OCI-M2 (cell line): ENCODE results near the gene LRRC45.

Source experiments
- DNase-seq: peaks from one replicate; lab custom pipeline; 2025; ENCODE audit not compliant: unreplicated experiment; lab: John Stamatoyannopoulos, UW

The LRRC45 gene

DNA sequence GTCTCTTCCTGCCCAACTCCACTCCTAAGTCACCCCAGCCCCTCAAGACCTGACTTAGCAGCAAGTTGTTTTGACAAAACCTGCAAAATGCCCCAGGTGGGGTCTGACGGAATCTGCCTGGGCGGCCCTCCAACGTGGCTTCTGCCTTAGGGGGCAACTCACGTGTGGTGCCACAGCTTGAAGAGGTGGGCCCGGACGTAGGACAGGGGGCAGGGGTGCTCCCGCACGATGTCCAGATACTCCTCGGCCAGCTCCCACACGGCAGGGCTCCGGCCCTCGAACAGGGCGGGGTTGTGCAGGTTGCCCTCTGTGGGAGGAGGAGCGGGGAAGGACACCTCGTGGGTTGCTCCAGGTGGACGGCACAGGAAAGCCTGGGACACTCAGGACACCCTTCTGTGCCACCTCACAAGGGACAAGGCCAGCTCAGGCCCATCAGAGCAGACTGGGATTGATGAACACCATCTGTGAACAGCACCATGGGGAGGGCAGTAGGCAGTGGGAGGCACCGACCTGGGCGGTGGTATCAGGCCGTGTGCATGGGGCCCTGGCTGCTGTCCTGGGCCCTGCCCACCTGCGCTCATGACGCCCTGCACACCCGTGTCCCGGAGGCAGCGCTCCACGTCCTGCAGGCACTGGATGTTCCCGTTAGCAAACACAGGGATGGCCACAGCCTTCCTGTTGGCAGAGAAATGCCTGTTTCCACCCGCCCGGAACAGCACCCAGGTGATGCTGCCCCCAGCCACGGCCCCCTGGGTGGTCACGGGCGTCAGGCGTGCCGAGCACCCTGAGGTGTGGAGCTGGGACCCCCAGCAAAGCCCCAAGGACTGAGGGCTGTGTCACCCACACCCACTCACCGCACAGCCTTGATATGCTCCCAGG is 38.2 kb downstream of the LRRC45 start:
- no peak for DNase-seq

DNA sequence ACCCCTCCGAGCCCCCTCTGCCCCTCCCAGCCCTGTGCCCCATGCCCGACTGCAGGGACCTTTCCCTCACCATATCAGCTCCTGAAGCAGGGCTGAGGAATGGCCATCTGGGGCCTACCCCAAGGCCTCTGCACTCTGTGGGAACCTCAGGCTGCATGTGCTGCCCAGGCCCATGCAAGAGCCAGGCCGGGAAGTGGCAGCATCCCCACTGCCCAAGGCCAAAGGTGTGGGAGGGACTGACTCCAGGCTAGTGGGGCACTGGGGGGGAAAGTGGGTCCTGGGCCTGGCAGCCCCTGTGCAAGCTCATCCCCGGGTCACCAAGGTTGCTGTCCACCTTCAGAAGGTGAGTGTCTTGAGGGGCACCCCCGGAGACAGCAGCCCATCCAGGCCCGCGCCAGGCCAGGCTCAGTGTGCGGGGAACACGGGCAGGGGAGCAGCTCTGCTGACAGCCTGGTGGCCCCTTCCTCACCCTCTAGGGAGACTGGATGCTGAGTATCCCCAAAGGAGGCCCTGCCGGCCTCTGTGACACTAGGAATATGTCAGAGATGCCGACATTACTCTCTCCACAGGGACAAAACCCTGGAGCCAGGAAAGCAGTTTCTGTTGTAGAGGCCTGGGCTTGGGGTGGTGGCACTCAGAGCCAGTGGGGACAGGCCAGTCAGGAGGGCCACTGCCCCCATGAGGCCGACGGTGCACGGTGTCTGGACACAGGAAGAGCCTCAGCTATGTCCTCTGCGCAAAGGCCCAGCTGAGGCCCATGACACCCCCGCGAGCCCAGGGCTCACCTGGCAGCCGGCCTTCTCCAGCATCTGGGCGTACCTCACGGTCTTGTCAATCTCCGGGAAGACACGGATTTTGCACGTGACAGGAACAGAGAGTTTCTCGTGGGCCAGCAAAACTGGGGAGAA is 39.2 kb downstream of the LRRC45 start:
- DNase-seq: no peak

DNA sequence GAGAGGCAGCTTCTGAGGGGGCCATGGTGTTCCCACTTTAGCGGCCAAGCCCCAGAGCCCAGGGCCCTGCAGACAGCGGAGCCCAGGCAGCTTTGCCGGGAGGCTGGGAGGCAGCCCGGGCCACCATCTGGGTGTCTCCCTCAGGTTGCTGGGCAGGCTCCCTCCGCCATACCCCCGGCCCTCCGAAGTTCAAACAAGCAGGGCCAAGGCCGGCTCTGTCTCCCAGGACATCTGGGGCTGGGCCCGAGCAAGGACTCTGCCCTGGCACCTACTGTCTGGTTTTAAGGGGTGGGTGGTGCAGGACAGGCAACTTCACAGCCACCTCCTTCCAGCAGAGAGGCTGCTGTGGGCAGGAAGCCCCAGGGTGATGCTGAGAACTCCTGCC is 39.9 kb downstream of the LRRC45 start:
- no peak for DNase-seq

DNA sequence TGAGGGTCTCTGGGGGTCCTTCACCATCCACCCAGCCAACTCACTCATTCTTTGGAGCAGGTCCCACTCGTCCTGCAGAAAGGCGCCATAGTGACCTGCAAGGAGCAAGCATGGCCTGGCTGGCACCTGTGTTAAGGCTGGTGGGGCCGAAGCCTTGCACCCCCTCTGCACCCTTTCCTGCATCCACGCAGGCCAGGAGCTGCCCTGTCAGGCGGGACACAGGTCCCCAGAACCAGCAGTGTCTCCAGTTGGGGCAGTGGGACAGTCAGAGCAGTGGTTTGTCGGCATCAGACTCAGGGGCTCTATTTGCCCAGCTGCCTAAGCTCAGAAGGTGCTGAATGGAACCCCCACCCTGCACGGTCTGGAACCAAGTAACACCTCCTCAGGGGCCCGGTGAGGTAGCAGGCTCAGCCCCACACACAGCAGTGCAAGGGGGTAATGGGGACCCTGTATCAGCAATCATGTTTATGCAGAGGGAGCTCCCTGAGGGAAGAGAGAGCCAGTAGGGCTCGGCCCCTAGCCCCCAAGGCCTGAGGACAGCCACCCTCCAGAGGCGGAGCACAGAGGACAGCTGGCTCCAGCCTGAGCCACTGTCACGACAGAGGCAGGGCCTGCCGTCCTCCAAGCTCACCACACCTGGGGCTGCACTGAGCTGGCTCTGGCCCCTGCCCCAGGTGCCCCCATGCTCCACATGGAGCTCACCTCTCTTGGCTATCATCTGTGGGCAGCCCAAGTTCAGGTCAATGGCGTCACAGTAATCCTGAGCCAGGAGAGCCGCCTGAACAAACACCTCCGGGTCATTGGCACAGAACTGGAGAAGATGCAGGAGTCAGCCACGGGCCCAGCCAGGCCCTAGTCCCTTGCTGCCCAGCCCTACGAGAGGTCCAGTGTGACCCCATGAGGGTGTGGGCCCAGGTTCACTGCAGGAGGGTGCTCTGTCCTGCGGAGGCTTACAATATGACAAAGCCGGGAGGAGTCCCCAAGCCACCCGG is 40.6 kb downstream of the LRRC45 start:
- no peak for DNase-seq

DNA sequence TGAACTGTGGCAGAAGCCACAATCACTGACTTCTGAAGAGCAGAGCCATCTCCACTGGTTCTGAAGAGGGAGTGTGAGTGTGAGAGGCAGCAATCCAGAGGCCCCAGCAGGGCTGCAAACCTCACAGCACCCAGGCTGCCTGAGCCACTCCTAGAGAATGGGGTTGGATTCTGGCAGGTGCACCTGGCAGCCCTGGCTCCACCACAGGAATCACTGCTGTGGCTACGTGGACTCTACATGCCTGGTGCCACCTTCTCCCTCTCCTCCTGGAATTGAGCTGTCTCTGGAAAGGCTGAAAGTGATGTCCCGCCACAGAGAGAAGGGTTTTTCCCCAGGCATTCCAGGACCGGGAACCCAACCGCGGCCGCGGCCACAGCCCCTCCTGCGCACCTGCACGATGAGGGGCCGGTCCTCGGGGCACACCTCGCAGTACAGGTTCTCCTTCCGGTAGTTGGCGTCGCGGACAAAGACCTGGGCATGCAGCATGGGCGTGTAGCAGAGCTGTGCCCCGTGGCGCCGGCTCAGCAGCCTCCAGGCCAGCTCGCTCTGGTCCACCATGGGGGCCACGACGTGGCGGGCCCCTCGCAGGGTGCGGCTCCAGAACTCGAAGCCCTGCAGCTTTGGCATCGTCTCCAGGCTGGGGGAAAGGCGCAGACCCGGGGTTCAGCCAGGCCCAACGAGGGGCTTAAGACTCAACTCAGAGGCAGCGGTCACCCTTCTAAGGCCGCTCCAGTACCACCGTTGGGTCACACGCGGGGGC is 41.5 kb downstream of the LRRC45 start:
- DNase-seq: no peak

DNA sequence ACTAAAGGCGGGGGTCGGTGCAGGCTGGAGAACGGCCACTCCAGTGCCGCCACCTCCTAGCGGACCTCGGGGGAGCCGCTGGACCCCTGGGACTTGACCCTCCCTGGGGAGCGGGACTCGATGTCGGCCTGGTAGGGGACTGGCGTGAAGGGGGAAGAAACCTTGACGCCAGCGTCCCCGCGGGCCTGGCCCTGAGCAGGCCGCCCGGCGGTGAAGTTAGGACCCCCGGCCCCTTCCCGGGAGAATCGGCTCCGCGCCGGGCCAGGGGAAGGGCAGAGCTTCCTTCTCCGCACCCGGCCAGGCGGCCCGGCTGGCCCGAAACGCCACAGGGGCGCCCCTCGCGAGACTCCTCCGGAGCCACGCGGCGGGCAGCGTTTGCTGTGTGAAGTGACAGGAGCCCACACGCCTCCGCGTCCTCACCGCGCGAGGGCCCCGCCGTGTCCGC is 42.1 kb downstream of the LRRC45 start:
- no peak for DNase-seq

DNA sequence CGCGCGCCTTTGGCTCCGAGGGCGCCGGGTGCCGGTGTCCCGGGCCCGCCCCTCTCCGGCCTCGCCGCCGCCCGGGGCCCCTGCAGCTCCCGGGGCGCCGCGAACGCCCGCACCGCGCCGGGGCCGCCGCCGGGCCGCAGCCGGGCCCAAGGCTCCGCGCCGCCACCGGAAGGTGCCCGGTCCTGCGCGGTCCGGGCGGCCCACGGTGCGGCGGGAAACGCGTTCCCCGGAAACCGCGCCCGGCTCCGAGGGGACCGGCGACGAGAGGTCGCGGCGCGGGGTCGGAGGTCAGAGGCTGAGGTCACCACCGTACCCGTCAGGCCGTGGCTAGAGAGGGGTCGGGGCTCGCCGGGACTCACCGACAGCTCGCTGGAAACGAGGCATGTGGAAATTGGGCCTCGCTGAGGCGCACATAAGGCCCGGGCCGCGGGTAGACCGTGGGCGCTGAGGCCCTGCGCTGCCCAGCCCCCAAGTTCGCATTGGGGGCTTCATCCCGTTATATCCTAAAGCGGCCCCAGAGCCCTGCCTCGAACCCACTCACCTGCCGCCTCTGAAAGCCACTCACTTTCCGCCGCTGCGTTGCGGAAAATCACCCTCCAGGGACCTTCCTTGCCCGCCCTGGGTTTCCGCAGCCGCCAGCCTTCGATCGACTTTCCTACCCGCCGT is 42.7 kb downstream of the LRRC45 start, which contains the start of gene DUS1L:
Gene DUS1L, minus strand, starts transcription at position 167 of the 666 bp plus-strand sequence. CDS start 745 bp downstream, outside the sequence.
- DNase-seq: no peak

DNA sequence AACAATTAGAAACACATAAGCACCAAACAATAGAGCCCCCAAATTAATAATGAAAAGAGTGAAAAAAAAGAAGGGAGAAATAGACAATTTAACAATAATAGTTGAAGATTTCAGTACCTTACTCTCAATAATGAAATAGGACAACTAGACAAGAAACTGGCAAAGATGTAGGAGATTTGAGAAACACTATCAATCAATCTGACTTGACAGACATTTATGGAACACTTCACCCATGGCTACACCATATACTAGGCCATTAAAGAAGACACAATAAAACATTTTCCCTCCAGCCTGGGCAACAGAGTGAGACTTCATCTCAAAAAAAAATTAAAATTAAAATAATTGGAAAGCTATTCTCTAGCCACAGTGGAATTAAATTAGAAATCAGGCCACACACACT is 47.5 kb downstream of the LRRC45 start:
- DNase-seq: no peak

DNA sequence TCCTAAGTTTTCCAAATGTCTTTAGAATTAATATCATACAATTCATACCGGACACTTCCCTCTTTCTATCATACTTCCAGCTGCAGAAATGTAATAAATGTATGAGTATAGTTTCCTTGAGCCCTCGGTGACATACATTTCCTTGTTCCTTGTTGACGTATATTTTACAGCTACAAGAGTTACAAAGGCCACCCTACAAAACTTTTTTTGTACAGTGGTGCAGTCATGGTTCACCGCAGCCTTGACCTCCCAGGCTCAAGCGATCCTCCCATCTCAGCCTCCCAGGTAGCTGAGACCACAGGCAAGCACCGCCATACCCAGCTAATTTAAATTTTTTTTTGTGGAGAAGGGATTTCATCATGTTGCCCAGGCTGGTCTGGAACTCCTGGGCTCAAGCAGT is 49.7 kb downstream of the LRRC45 start:
- no peak for DNase-seq

DNA sequence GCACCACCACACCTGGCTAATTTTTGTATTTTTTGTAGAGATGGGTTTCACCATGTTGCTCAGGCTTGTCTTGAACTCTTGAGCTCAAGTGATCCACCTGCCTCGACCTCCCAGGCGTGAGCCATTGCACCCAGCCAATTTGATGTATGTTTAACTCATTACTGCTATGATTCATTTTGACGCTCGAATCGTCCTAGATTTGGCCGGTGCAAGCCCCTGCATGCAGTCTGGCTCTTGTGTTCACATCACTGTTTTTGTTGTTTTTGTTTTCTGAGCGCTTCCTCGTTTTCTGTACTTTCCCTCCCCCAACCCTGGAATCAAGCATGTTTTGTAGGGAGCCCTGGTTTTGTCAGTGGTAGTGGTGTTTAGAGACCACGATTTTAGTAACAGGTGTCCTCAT is 50.3 kb downstream of the LRRC45 start:
- no peak for DNase-seq

DNA sequence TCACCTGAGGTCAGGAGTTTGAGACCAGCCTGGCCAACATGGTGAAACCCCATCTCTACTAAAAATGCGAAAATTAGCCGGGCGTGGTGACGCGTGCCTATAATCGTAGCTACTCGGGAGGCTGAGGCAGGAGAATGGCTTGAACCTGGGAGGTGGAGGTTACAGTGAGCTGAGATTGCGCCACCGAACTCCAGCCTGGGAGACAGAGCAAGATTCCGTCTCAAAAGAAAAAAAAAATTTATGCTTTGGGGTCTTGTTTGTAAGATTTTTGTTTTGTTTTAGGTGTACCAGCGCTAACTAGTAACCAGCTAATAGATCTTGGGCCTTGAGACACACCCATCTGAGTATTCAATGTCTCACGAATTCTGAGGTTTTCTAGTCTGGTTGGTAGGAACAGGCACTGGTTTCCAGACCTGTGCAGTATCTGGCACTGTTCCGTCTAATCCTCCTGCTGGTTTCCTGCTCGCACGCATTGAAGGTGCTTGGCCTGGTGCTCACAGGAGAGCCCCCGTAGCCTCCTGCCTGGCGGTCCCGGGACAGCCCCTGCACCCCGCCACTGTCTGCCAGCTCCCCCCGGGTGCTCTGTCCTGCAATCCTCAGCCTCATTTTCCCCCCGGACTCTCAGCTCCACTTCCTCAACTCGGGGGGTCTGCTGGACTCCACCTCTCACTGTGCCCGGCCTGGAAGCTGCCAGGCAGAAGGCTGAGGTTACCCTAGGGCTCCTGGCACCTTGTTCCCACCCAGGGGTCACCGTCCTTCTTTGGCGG is 53.1 kb downstream of the LRRC45 start:
- no peak for DNase-seq

DNA sequence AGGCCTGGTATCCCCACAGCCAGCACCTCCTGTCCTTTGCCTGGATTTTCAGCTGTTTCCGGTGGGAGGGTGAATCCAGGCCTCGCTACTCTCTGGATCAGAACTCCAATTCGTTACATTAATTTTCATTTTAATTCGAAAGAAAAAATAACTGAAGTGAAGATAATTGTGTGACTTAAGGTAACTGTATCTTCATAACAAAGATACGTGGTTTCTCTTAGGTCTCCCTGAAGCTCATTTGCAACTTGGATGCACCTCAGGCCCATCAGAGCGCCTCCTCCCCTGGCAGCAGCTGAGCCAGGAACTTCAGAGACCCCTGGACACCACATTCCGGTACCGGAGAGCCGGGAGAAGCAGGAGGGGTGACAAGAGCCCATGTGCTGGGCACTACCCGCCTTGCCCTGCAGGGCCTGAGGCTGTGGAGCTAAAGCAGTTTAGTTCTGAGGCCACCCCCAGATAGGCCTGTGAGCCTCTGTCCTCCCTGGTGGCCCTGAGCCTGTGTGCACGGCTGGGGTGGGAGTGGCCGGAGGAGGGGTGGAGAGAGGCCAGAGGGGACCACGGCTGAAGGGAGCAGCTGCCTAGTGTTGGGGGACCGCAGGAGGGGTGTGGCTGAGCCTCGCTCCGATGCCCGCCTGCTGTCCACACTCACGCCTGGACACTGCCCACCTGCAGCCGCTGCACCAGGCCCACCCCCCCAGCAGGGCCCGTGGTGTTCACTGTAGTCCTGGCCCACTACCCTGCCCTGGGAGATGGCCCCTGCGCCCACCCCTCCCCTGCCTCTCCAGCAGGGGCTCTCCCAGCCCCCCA is 53.9 kb downstream of the LRRC45 start:
- DNase-seq: no peak

DNA sequence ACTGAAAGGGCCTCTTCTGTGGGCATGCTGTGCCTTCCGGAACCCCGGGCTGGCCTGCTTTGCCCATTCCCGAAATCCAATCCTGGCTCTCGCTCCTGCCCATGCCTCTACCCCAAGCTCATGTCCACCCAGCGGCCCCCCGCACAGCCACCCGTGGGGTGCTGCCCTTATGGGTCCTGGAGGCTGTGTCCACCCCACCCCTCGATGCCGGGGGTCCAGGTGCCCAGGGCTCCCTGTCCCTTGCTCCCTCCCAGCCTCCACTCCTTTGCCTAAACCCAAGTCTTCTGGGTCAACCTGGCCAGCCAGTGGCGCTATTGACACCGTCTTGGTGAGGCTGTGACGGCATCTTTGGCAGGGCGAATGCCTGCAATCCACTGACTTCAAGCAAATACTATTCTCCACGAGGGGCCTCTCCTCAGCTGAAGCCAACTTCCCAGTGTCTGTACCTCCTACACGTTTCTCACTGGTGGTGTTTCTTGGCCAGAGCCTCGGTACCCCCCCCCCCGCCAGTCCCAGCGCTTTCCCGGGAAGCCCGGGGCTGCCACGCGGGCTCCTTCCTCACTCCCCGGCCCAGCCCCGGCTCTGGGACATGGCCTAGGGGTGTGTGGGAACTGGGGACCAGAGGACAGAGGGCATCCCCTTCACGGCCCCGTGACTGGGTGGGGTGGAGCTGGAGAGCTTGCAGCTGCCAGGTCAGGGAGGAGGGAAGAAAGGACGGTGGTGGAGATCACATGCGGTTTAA is 54.7 kb downstream of the LRRC45 start:
- DNase-seq: no peak

DNA sequence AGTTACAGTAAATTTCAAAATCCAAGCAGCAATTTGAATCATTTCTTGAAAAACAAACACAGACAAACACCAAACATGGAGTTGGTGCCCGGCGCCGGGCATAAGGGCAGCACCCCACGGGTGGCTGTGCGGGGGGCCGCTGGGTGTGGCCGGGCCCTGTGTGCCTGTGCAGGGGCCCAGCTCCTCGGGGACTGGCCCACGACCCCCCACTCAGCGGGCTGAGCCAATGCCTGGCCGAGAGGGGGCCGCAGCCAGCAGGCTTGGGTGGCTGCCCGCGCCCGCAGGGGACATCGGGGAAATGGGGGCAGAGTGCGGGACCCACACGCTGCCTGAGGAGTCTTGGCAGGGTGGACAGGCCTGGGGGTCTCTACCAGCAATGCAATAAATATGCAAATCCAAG is 55.3 kb downstream of the LRRC45 start:
- DNase-seq: no peak

DNA sequence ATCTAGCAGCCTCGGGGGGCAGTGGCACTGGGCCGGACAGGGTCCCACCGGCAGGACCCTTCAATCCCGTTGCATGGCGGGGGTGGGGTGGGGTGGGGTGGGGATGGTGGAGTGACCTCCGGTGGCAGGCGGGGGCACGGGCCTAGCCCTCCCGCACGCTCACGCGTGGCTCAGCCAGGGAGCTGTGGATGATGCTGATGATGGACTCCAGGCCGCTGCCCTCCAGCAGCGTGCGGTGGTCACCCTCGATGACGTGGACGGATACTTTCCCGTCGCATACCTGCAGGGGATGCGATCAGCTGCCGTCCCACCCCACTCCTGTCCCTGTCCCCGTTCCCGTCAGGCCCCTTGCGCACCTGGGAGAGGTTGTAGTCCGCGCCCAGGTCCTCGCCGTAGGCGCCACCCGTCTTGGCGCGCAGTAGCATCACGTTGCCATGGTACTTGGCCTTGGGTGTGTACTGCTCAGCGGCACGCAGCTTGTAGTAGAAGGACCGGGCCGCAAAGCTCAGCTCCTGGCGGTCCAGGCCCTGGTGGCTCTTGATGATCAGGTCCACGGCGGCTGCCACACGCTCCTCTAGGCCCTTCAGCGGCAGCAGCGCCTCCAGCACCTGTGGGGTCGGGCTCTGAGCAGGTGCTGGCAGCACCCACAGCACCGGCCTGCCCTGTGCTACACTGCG is 56.0 kb downstream of the LRRC45 start:
- DNase-seq: no peak

DNA sequence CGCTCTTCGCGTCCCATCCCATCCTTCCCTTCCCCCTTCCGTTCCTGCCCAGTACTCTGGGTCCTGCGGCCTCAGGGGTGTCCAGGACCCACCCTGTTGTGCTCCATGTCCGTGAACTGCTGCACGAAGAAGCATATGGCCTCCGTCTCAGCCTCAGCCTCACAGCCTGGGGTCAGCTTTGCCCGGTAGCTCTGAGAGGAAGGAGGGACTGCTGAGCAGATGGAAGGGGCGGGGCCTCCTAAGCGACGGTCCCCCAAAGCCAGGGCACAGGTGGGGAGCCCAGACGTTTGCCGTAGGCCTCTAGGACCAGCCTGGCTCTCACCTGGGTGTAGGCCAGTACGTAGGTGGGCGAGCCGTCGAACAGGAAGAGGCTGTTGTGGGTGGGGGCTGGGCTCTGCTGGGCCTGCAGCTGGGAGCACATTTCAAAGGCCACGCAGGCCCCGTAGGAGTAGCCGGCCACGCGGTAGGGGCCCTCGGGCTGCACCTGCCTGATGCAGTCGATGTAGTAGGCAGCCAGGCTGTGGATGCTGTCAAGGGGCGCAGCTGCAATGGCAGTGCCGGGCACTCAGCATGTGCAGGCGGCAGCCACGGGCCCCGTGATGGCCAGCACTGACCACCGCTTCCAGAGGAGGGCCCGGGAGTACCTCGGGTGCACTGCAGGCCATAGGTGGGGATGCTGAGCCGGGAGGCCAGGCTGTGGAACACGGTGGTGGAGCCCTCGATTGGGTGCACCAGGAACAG is 57.1 kb downstream of the LRRC45 start:
- DNase-seq: no peak
